Neutrophil (primary cell): Measurements from ENCODE around the gene MAL.

Source experiments
- H3K27ac ChIP-seq: fragments of 200-600 bp; sonication (generic); 2 replicates; pipeline ENCODE4 v1.5.1; 2016; ENCODE audit warnings: mild to moderate bottlenecking, moderate library complexity
- H3K27me3 ChIP-seq: fragments of 200-600 bp; sonication (generic); 2 replicates; pipeline ENCODE4 v1.6.0; 2016; ENCODE audit warnings: mild to moderate bottlenecking
- H3K36me3 ChIP-seq: fragments of 200-600 bp; sonication (generic); 2 replicates; pipeline ENCODE4 v1.5.1; 2017
- H3K4me1 ChIP-seq, 2 experiments: fragments of 200-600 bp in 1 of 2; sonication (generic) in 1 of 2; 1 replicate in 1 of 2; 2 replicates in 1 of 2; pipeline versions ENCODE4 v1.5.1 to v1.6.1; 2013 to 2016; ENCODE audit warnings: low read depth in 1 of 2, low read length in 1 of 2, mild to moderate bottlenecking in 1 of 2, moderate library complexity in 1 of 2; ENCODE audit not compliant: control insufficient read depth in 1 of 2, insufficient read depth in 1 of 2
- H3K4me3 ChIP-seq, 2 experiments: fragments of 200-600 bp in 1 of 2; sonication (generic) in 1 of 2; 1 replicate in 1 of 2; 2 replicates in 1 of 2; pipeline ENCODE4 v1.5.1; 2013 to 2016; ENCODE audit warnings: low read depth in 1 of 2, low read length in 1 of 2, mild to moderate bottlenecking in 1 of 2, moderate library complexity in 1 of 2
- H3K9me3 ChIP-seq: fragments of 200-600 bp; sonication (generic); 2 replicates; pipeline ENCODE4 v1.5.1; 2016
- CTCF ChIP-seq: fragments of 200-600 bp; sonication (generic); IDR thresholded peaks from 2 replicates; pipeline ENCODE4 v1.5.1; 2016; ENCODE audit warnings: antibody characterized with exemption

MAL gene

GRCh38 chr2:95022309-95023221 is 2.9 kb upstream of the MAL start:
- Histone ChIP-seq H3K4me3 (no peak overlapping the region), H3K4me1 (no peaks in the 10 kb centered on the region), H3K27ac (no peak overlapping the region), H3K27me3 (peaks cover 58% of the 10 kb centered on the region), H3K9me3 (no peaks in the 10 kb centered on the region), H3K36me3 (no peaks in the 10 kb centered on the region)
- TF ChIP-seq CTCF: peak; percentile 45

GRCh38 chr2:95023222-95023597 is 2.3 kb upstream of the MAL start:
- Histone ChIP-seq H3K27ac (no peak overlapping the region), H3K9me3 (no peaks in the 10 kb centered on the region), H3K4me3 (no peak overlapping the region), H3K36me3 (no peaks in the 10 kb centered on the region), H3K4me1 (no peaks in the 10 kb centered on the region), H3K27me3 (peaks cover 65% of the 10 kb centered on the region)
- TF ChIP-seq CTCF: no peak

- H3K4me3 ChIP-seq: no peak overlapping the region
- TF ChIP-seq CTCF: no peak
- H3K27ac ChIP-seq: no peak overlapping the region
- no peaks in the 10 kb centered on the region for H3K36me3 ChIP-seq
- H3K9me3 ChIP-seq: no peaks in the 10 kb centered on the region
- no peaks in the 10 kb centered on the region for H3K4me1 ChIP-seq
- peaks cover 72% of the 10 kb centered on the region for H3K27me3 ChIP-seq
Observed at GRCh38 chr2:95024371-95024770, 1.1 kb upstream of the MAL start.

GRCh38 chr2:95024960-95025405 is 525 bp upstream of the MAL start:
- Histone ChIP-seq H3K36me3 (no peaks in the 10 kb centered on the region), H3K4me3 (no peak overlapping the region), H3K27me3 (peaks cover 74% of the 10 kb centered on the region)

More at GRCh38 chr2:95024960-95025405, 525 bp upstream of the MAL start:
- H3K27ac ChIP-seq: no peak overlapping the region
- no peaks in the 10 kb centered on the region for H3K9me3 ChIP-seq
- no peaks in the 10 kb centered on the region for H3K4me1 ChIP-seq
- TF ChIP-seq CTCF: no peak
